GM23248 (cell line): ENCODE measurements around the gene IGFBPL1. TPM values are rescaled to one million over a fixed set of nuclear protein-coding genes. Genes with fewer than 3 reads are reported as not detected.
"Not testable (repeated sequence)": the region's sequence is repeated elsewhere in the genome, so short reads cannot be mapped to it uniquely, and the experiment has no call there.

Source experiments
- DNase-seq: peaks from one replicate; pipeline ENCODE4 v3.0.0-alpha.2; 2015
- H2AFZ ChIP-seq: fragments of 200-600 bp; sonication (generic); 2 replicates; pipeline ENCODE4 v1.6.1; 2016; ENCODE audit warnings: antibody characterized with exemption
- H3F3A ChIP-seq: fragments of 200-600 bp; sonication (generic); 2 replicates; pipeline ENCODE4 v1.6.1; 2016; ENCODE audit warnings: mild to moderate bottlenecking, antibody characterized with exemption, mixed run types; ENCODE audit not compliant: insufficient read depth
- H3K27ac ChIP-seq: fragments of 200-600 bp; sonication (generic); 2 replicates; pipeline ENCODE4 v1.5.1; 2016; ENCODE audit warnings: mild to moderate bottlenecking
- H3K27me3 ChIP-seq: fragments of 200-600 bp; sonication (generic); replicated peaks from 2 replicates; pipeline ENCODE4 v1.6.1; 2016; ENCODE audit warnings: mild to moderate bottlenecking; ENCODE audit not compliant: insufficient read depth
- H3K36me3 ChIP-seq: fragments of 200-600 bp; sonication (generic); 2 replicates; pipeline ENCODE4 v1.6.1; 2016; ENCODE audit warnings: low read depth, mild to moderate bottlenecking
- H3K4me1 ChIP-seq: fragments of 200-600 bp; sonication (generic); 2 replicates; pipeline ENCODE4 v1.6.1; 2016; ENCODE audit warnings: mild to moderate bottlenecking; ENCODE audit not compliant: insufficient read depth
- H3K4me2 ChIP-seq: fragments of 200-600 bp; sonication (generic); one replicate; pipeline ENCODE4 v1.6.1; 2016; ENCODE audit warnings: mild to moderate bottlenecking; ENCODE audit not compliant: unreplicated experiment
- H3K4me3 ChIP-seq: fragments of 200-600 bp; sonication (generic); 2 replicates; pipeline ENCODE4 v1.5.1; 2016; ENCODE audit warnings: mild to moderate bottlenecking
- H3K79me2 ChIP-seq: fragments of 200-600 bp; sonication (generic); 2 replicates; pipeline ENCODE4 v1.6.1; 2016; ENCODE audit warnings: mild to moderate bottlenecking; ENCODE audit not compliant: insufficient read depth
- H3K9ac ChIP-seq: fragments of 200-600 bp; sonication (generic); 2 replicates; pipeline ENCODE4 v1.6.1; 2016; ENCODE audit warnings: mild to moderate bottlenecking
- H3K9me2 ChIP-seq: fragments of 200-600 bp; sonication (generic); 2 replicates; pipeline ENCODE4 v1.6.1; 2016; ENCODE audit warnings: mixed run types, mild to moderate bottlenecking, moderate library complexity; ENCODE audit not compliant: insufficient read depth
- H3K9me3 ChIP-seq: fragments of 200-600 bp; sonication (generic); one replicate; pipeline ENCODE4 v1.6.1; 2017; ENCODE audit warnings: low read depth
- H4K20me1 ChIP-seq: fragments of 200-600 bp; sonication (generic); 2 replicates; pipeline ENCODE4 v1.6.0; 2016; ENCODE audit not compliant: insufficient read depth
- EZH2 ChIP-seq: fragments of 200-600 bp; sonication (generic); IDR thresholded peaks from 2 replicates; pipeline ENCODE4 v1.6.1; 2018; ENCODE audit warnings: antibody characterized with exemption, mild to moderate bottlenecking; ENCODE audit not compliant: insufficient read depth, poor library complexity, severe bottlenecking
- EZH2phosphoT487 ChIP-seq: fragments of 200-600 bp; sonication (generic); IDR thresholded peaks from 2 replicates; pipeline ENCODE4 v1.6.1; 2018; ENCODE audit warnings: antibody characterized with exemption, moderate library complexity, mild to moderate bottlenecking, low read depth; ENCODE audit not compliant: insufficient read depth
- WGBS, 2 experiments: methylation state at CpG; one replicate each; pipeline ENCODE4 v1.1.6; 2015 to 2017; ENCODE audit warnings: low lambda C conversion rate in 2 of 2, low coverage in 1 of 2; ENCODE audit errors: missing lambda C conversion rate in 2 of 2; 5-methylcytosine and 5-hydroxymethylcytosine counted together
- in situ Hi-C: fragments of 300-500 bp; cut with MboI; formaldehyde crosslinking; loops from 2 replicates; pipeline ENCODE4 v1.15.0; 2020
- polyA plus RNA-seq: library from polyadenylated mRNA; unstranded; fragments of >200 nt; fragmentation: Nextera tagmentation; extraction: Ambion mirVana; gene quantifications from 2 replicates; pipeline ENCODE4 v1.2.1, GENCODE V29; 2016
- total RNA-seq: library from RNA; depleted of rRNA; stranded (reverse); fragments of >200 nt; shearing (Covaris generic); gene quantifications from 2 replicates; pipeline ENCODE4 v1.2.3, GENCODE V29; 2014

The IGFBPL1 gene
- total and polyA plus RNA-seq, 2 experiments from 2014 or later: 0.34 to 0.76 TPM

DNA sequence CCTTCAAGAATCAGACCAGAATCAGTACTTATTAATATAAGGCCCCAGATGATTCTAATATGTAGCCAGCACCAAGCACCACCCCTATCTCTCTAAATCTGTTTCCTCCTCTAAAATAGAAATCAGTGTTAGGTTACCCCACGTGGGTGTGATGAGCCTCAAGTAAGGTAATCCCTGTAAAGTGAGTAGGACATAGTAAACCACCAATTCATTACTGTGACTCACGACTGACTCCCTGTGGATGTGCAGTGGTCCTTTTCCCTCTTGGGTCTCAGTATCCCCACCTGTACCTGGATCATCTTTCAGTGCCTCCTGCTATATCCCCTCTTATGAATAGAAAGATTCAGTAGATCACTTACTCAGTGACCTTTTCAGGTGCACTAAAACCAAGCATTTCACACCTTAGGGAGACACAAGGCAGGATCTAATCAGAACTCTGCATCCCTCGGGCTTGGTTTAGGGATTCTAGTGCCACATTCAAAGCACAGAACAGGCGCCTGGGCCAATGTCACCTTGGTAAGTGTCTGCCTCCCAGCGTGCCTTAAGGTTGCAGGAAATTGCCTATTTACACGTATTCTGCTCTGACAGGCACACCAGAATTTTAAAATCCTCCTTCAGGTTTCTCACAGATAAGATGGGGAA lies 43.9 kb downstream of the IGFBPL1 start:
- H2AFZ ChIP-seq: no peak overlapping the region
- WGBS, 2 experiments: 78 to 85% methylated on average over 6 of the region's 6 CpGs
- H3K79me2 ChIP-seq: no peaks in the 10 kb centered on the region
- H3K4me2 ChIP-seq: no peak overlapping the region
- TF ChIP-seq EZH2phosphoT487 (no peak), EZH2 (no peak)
- H4K20me1 ChIP-seq: no peaks in the 10 kb centered on the region
- H3K9me2 ChIP-seq: no peaks in the 10 kb centered on the region
- H3K27me3 ChIP-seq: no peaks in the 10 kb centered on the region
- H3K9me3 ChIP-seq: no peaks in the 10 kb centered on the region
- peak; percentile 45 for DNase-seq
- peaks cover 13% of the 10 kb centered on the region for H3F3A ChIP-seq
- H3K27ac ChIP-seq: no peak overlapping the region
- H3K9ac ChIP-seq: no peak overlapping the region
- peaks cover 13% of the 10 kb centered on the region for H3K4me1 ChIP-seq
- H3K36me3 ChIP-seq: no peaks in the 10 kb centered on the region
- in situ Hi-C loops: loop anchor here (25.0 kb wide), 1 partner anchor 893 kb away; the partner anchor contains the start of gene POLR1E
- no peak overlapping the region for H3K4me3 ChIP-seq

GRCh38 chr9:38377336-38378083 lies 46.7 kb downstream of the IGFBPL1 start:
- H2AFZ ChIP-seq: not testable (repeated sequence)
- in situ Hi-C loops: loop anchor here (25.0 kb wide), 1 partner anchor 890 kb away; the partner anchor contains the start of gene POLR1E

GRCh38 chr9:38376021-38376670 lies 48.1 kb downstream of the IGFBPL1 start:
- Histone ChIP-seq H3K4me2 (no peak overlapping the region), H3K4me1 (no peaks in the 10 kb centered on the region), H2AFZ (no peak overlapping the region), H4K20me1 (no peaks in the 10 kb centered on the region), H3K9ac (no peak overlapping the region), H3K27me3 (0 out of 2 replicates have a peak, but pooled peaks cover 2% of the 10 kb centered on the region), H3K9me2 (no peaks in the 10 kb centered on the region), H3K9me3 (no peaks in the 10 kb centered on the region), H3F3A (no peaks in the 10 kb centered on the region), H3K36me3 (no peaks in the 10 kb centered on the region), H3K4me3 (no peak overlapping the region), H3K27ac (no peak overlapping the region), H3K79me2 (no peaks in the 10 kb centered on the region)
- in situ Hi-C loops: loop anchor here (25.0 kb wide), 1 partner anchor 889 kb away; the partner anchor contains the start of gene POLR1E
- no peak for TF ChIP-seq EZH2phosphoT487
- no peak for DNase-seq
- WGBS, 2 experiments: 47 to 62% methylated on average over 9 of the region's 9 CpGs

More at GRCh38 chr9:38377336-38378083, 46.7 kb downstream of the IGFBPL1 start:
- H3K9me2 ChIP-seq, H3K4me1 ChIP-seq, H3K9ac ChIP-seq, H3K4me3 ChIP-seq, H3K4me2 ChIP-seq, H3K9me3 ChIP-seq, DNase-seq, H3K36me3 ChIP-seq, H3K27ac ChIP-seq, H4K20me1 ChIP-seq, H3K79me2 ChIP-seq, H3K27me3 ChIP-seq, H3F3A ChIP-seq: not testable (repeated sequence)
- 91 to 95% methylated on average over 38 to 42 of the region's 42 CpGs for WGBS, 2 experiments

GRCh38 chr9:38375572-38375963 lies 48.7 kb downstream of the IGFBPL1 start:
- H3K9me2 ChIP-seq: no peaks in the 10 kb centered on the region
- H3K27ac ChIP-seq: no peak overlapping the region
- H3K36me3 ChIP-seq: no peaks in the 10 kb centered on the region
- no peak overlapping the region for H3K9ac ChIP-seq
- 66 to 70% methylated on average over 9 to 10 of the region's 10 CpGs for whole genome bisulfite sequencing, 2 experiments
- H3K79me2 ChIP-seq: no peaks in the 10 kb centered on the region
- no peak overlapping the region for H3K4me3 ChIP-seq
- no peaks in the 10 kb centered on the region for H4K20me1 ChIP-seq
- no peak for DNase-seq
- H2AFZ ChIP-seq: no peak overlapping the region
- no peaks in the 10 kb centered on the region for H3K4me1 ChIP-seq
- no peaks in the 10 kb centered on the region for H3K9me3 ChIP-seq
- in situ Hi-C loops: loop anchor here (25.0 kb wide), 1 partner anchor 888 kb away; the partner anchor contains the start of gene POLR1E
- H3K4me2 ChIP-seq: no peak overlapping the region
- H3K27me3 ChIP-seq: 0 out of 2 replicates have a peak, but pooled peaks cover 4% of the 10 kb centered on the region
- TF ChIP-seq EZH2 (no peak), EZH2phosphoT487 (no peak)
- H3F3A ChIP-seq: no peaks in the 10 kb centered on the region
